GM12878 (cell line): ENCODE results near the gene PRM1. TPM values are rescaled to one million over a fixed set of nuclear protein-coding genes. Genes with fewer than 3 reads are reported as not detected.

Experiments used
- ATAC-seq: fragments of 200-7000 bp; cut with Tn5 transposase; 3 replicates; pipeline ENCODE4 v1.9.1; 2020; ENCODE audit warnings: mild to moderate bottlenecking, moderate library complexity
- BruUV-seq: library from RNA; stranded (reverse); fragments of 400-500 nt; replicated peaks from 2 replicates; lab custom pipeline; 2021; lab: Mats Ljungman, UMichigan
- CTCF ChIA-PET: fragments of 300-600 bp; sonication (Branson Sonifier 250); formaldehyde crosslinking; extraction: SDS; loops from one replicate; lab custom pipeline; 2021; ENCODE audit warnings: inconsistent platforms; lab: Yijun Ruan, JAX
- POLR2A ChIA-PET: fragments of 350-600 bp; formaldehyde crosslinking; extraction: SDS; loops from one replicate; lab custom pipeline; 2021; ENCODE audit warnings: inconsistent platforms; lab: Charles Lee
- RAD21 ChIA-PET: fragments of 300-600 bp; sonication (Branson Sonifier 250); formaldehyde crosslinking; loops from one replicate; lab custom pipeline; 2023; ENCODE audit warnings: antibody characterized with exemption; ENCODE audit not compliant: unreplicated experiment; lab: Charles Lee
- SMC1A ChIA-PET: fragments of 300-600 bp; sonication (Branson Sonifier 250); formaldehyde crosslinking; loops from one replicate; lab custom pipeline; 2023; ENCODE audit not compliant: unreplicated experiment, uncharacterized antibody; lab: Charles Lee
- DNase-seq: peaks from one replicate; pipeline ENCODE4 v3.0.0-alpha.2; 2011; ENCODE audit warnings: low read depth, low spot score
- FAIRE-seq: peaks from 3 replicates; lab custom pipeline; 2011; peaks lifted over from hg19 to GRCh38; lab: Jason Lieb, UNC
- H2AFZ ChIP-seq: 2 replicates; pipeline ENCODE4 v1.6.0; 2011; ENCODE audit warnings: low read depth, low read length, control low read depth; ENCODE audit not compliant: control insufficient read depth
- H3K27ac ChIP-seq: 2 replicates; pipeline ENCODE4 v1.5.1; 2011; ENCODE audit warnings: control low read depth; ENCODE audit not compliant: control insufficient read depth, insufficient read depth
- H3K27me3 ChIP-seq, 2 experiments: replicated peaks in 1 of 2; 2 replicates each; pipeline versions ENCODE4 v1.6.0 to v1.6.1; 2011; ENCODE audit warnings: low read length in 1 of 2; ENCODE audit not compliant: control insufficient read depth in 2 of 2, insufficient read depth in 2 of 2
- H3K36me3 ChIP-seq, 2 experiments: 2 replicates each; pipeline ENCODE4 v1.5.1; 2011; ENCODE audit warnings: low read length in 1 of 2; ENCODE audit not compliant: control insufficient read depth in 2 of 2, insufficient read depth in 2 of 2
- H3K4me1 ChIP-seq: 2 replicates; pipeline ENCODE4 v1.6.1; 2011; ENCODE audit warnings: mild to moderate bottlenecking, low read length, moderate library complexity, mixed read lengths; ENCODE audit not compliant: control insufficient read depth, insufficient read depth
- H3K4me2 ChIP-seq: 2 replicates; pipeline ENCODE4 v1.6.0; 2011; ENCODE audit warnings: control low read depth; ENCODE audit not compliant: control insufficient read depth, insufficient read depth
- H3K4me3 ChIP-seq: fragments of 200-600 bp; sonication (generic); 2 replicates; pipeline ENCODE4 v1.5.1; 2016
- H3K79me2 ChIP-seq: 2 replicates; pipeline ENCODE4 v1.6.0; 2011; ENCODE audit warnings: low read length; ENCODE audit not compliant: control insufficient read depth, insufficient read depth
- H3K9ac ChIP-seq: 2 replicates; pipeline ENCODE4 v1.8.0; 2011; ENCODE audit warnings: low read length, control low read depth, mixed read lengths; ENCODE audit not compliant: control insufficient read depth, insufficient read depth
- H3K9me3 ChIP-seq: replicated peaks from 3 replicates; pipeline ENCODE4 v1.5.1; 2011; ENCODE audit warnings: mild to moderate bottlenecking, low read length; ENCODE audit not compliant: control insufficient read depth, insufficient read depth
- H4K20me1 ChIP-seq: 2 replicates; pipeline ENCODE4 v1.6.0; 2011; ENCODE audit not compliant: control insufficient read depth, insufficient read depth
- BHLHE40 ChIP-seq, 2 experiments: fragments of 450-650 bp in 1 of 2; IDR thresholded peaks; 2 replicates each; pipeline ENCODE4 v1.6.1; 2011 to 2017; ENCODE audit warnings: low read depth in 2 of 2, borderline replicate concordance in 1 of 2, improper control_type of control experiment in 1 of 2, low read length in 1 of 2, mild to moderate bottlenecking in 1 of 2
- DPF2 ChIP-seq: fragments of 450-650 bp; IDR thresholded peaks from 2 replicates; pipeline ENCODE4 v1.6.1; 2017; ENCODE audit warnings: mild to moderate bottlenecking
- ETV6 ChIP-seq, 2 experiments: fragments of 450-650 bp in 1 of 2; IDR thresholded peaks in 1 of 2; conservative IDR thresholded peaks in 1 of 2; 2 replicates each; pipeline ENCODE4 v1.6.1; 2014; ENCODE audit warnings: antibody characterized with exemption in 1 of 2, borderline replicate concordance in 1 of 2, low read depth in 1 of 2, mild to moderate bottlenecking in 1 of 2, moderate library complexity in 1 of 2
- GATAD2B ChIP-seq: fragments of 450-650 bp; conservative IDR thresholded peaks from 2 replicates; pipeline ENCODE4 v1.6.1; 2017; ENCODE audit warnings: low read depth, mild to moderate bottlenecking, moderate library complexity
- HCFC1 ChIP-seq: fragments of 150-350 bp; IDR thresholded peaks from 2 replicates; pipeline ENCODE4 v1.6.1; 2014; ENCODE audit warnings: low read length
- IKZF1 ChIP-seq: fragments of 450-650 bp; conservative IDR thresholded peaks from 2 replicates; pipeline ENCODE4 v1.6.1; 2017; ENCODE audit warnings: antibody characterized with exemption, mild to moderate bottlenecking
- MEF2A ChIP-seq: IDR thresholded peaks from 2 replicates; pipeline ENCODE4 v1.6.1; 2011; ENCODE audit warnings: low read depth, mild to moderate bottlenecking, low read length, moderate library complexity; ENCODE audit not compliant: insufficient read depth
- PKNOX1 ChIP-seq: fragments of 450-650 bp; IDR thresholded peaks from 2 replicates; pipeline ENCODE4 v1.6.1; 2016; ENCODE audit warnings: mild to moderate bottlenecking
- RAD51 ChIP-seq: fragments of 450-650 bp; IDR thresholded peaks from 2 replicates; pipeline ENCODE4 v1.6.1; 2016; ENCODE audit warnings: moderate library complexity, mild to moderate bottlenecking, inconsistent platforms
- RBBP5 ChIP-seq: fragments of 200-600 bp; sonication (generic); conservative IDR thresholded peaks from 2 replicates; pipeline ENCODE4 v1.6.1; 2016
- RUNX3 ChIP-seq: IDR thresholded peaks from 2 replicates; pipeline ENCODE4 v1.6.1; 2012; ENCODE audit warnings: low read length, inconsistent platforms
- SIN3A ChIP-seq: IDR thresholded peaks from 2 replicates; pipeline ENCODE4 v1.6.1; 2012; ENCODE audit warnings: low read depth, low read length, improper control_type of control experiment
- SRF ChIP-seq, 2 experiments: IDR thresholded peaks; 2 replicates each; pipeline ENCODE4 v1.6.1; 2011; ENCODE audit warnings: low read depth in 2 of 2, low read length in 2 of 2, mild to moderate bottlenecking in 1 of 2, moderate library complexity in 1 of 2
- SUPT20H ChIP-seq: IDR thresholded peaks from 2 replicates; pipeline ENCODE4 v1.6.1; 2011; ENCODE audit warnings: low read depth, mild to moderate bottlenecking, low read length, moderate library complexity, borderline replicate concordance; ENCODE audit not compliant: control insufficient read depth
- TAF1 ChIP-seq: IDR thresholded peaks from 2 replicates; pipeline ENCODE4 v1.6.1; 2011; ENCODE audit warnings: mild to moderate bottlenecking, low read depth, low read length, borderline replicate concordance
- YBX1 ChIP-seq: fragments of 450-650 bp; IDR thresholded peaks from 2 replicates; pipeline ENCODE4 v1.6.1; 2016; ENCODE audit warnings: antibody characterized with exemption
- ZBTB33 ChIP-seq: fragments of 450-650 bp; IDR thresholded peaks from 2 replicates; pipeline ENCODE4 v1.6.1; 2017; ENCODE audit warnings: mild to moderate bottlenecking
- WGBS: methylation state at CpG from one replicate; pipeline ENCODE4 v1.1.6; 2016; ENCODE audit warnings: low lambda C conversion rate; ENCODE audit not compliant: insufficient replicate concordance, insufficient coverage; ENCODE audit errors: missing lambda C conversion rate; 5-methylcytosine and 5-hydroxymethylcytosine counted together
- in situ Hi-C: fragments of 300-500 bp; cut with MboI; formaldehyde crosslinking; loops from 9 replicates; pipeline ENCODE4 v1.14.3; 2018; ENCODE audit warnings: mixed read lengths
- intact Hi-C: fragments of 100-400 bp; cut with micrococcal nuclease; formaldehyde crosslinking; loops from one replicate; pipeline ENCODE4 v1.14.2; 2022; ENCODE audit not compliant: unreplicated experiment
- polyA plus RNA-seq, 11 experiments: library from polyadenylated mRNA; depleted of rRNA in 4 of 11; unstranded in 6 of 11; stranded (reverse) in 5 of 11; fragments of >200 nt; fragmentation: Nextera tagmentation in 4 of 11; fragmentation: Illumina TruSeq in 1 of 11; extraction: Ambion mirVana in 4 of 11; extraction: Trizol in 1 of 11; gene quantifications; 1 replicate in 1 of 11; 2 replicates in 10 of 11; pipeline versions ENCODE4 v1.2.1 to v1.2.3, GENCODE V29; 2011 to 2016; ENCODE audit warnings: inconsistent platforms in 2 of 11, missing spikeins in 2 of 11, low read depth in 1 of 11
- total RNA-seq, 4 experiments: library from RNA; depleted of rRNA in 3 of 4; stranded (reverse); fragments of >200 nt in 3 of 4; fragmentation: Illumina TruSeq in 1 of 4; extraction: Trizol in 1 of 4; gene quantifications; 2 replicates each; pipeline versions ENCODE4 v1.2.1 to v1.2.3, GENCODE V29; 2013 to 2021
- TF ChIP-seq, protein P1 (sequence below): IDR thresholded peaks from 2 replicates; pipeline ENCODE4 v1.6.1; 2011; ENCODE audit warnings: borderline replicate concordance, low read depth, mild to moderate bottlenecking, moderate library complexity, mixed read lengths, low read length; ENCODE audit not compliant: insufficient read depth; ENCODE audit errors: extremely low read length

The PRM1 gene
- total and polyA plus RNA-seq, 10 of the 15 experiments (the other 5 are each of a cell fraction or from before 2014, with no cell fraction given) = 0.20 TPM; not detected in 9

DNA sequence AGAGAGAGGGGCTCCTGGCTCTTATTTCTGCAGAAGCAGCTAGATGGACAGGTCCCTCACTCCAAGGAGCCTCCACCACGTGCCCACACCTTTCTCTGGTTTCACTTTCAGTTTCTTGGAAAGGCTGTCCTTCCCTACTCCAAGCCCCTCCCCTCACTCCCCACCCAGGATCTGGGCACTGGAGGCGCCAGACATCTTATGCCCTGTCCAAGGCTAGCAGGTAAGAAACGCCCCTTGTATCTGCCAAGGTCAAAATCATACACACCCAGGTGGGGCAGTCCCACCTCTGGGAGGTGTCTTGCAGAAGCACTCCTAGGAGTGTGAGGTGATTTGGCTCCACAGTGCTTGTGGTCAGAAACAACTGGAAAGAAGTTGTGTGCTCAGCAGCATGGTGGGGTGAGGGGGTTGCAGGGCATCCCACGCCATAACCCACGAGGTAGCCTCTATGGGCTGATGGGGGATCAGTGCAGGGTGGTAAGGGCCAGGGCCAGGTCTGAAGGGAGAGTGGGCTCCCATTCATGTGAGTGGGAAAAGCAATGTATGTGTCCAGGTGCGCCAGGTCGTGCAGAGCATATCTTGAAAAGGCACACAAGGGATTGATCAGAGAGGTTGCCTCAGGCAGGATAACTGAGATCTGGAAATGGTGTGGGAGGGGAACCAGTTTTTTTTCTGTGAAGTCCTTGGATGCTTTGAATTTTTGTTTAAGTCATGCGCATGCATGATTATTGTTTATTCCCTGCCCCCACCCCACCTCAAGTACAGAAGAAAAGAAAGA is 31.8 kb upstream of the PRM1 start:
- no peak for FAIRE-seq
- CTCF ChIA-PET = interaction anchor here (2.2 to 6.9 kb wide), 6 partner anchors 15 to 349 kb away, joined by 7 to 70 read pairs (median 36); partner anchors contain the start of gene SOCS1
- TF ChIP-seq, protein P1, sequence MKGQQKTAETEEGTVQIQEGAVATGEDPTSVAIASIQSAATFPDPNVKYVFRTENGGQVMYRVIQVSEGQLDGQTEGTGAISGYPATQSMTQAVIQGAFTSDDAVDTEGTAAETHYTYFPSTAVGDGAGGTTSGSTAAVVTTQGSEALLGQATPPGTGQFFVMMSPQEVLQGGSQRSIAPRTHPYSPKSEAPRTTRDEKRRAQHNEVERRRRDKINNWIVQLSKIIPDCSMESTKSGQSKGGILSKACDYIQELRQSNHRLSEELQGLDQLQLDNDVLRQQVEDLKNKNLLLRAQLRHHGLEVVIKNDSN = peak; percentile 30
- TF ChIP-seq RUNX3 (peak; percentile 38; the same call in 1 of the 2 replicates), PKNOX1 (peak; percentile 40; the same call in 1 of the 2 replicates), ZBTB33 (no peak), RBBP5 (no peak), IKZF1 (peak; percentile 23), TAF1 (no peak), BHLHE40 (IDR thresholded peaks at IDR 0.05; ENCODE audit: borderline replicate concordance in 1 of 2, low read depth in 2 of 2, low read length in 1 of 2) (peak in 1 of 2 experiments; percentile 68; a peak in 2 of 4 replicates), YBX1 (no peak), MEF2A (no peak), GATAD2B (no peak), ETV6 (conservative IDR thresholded peaks at IDR 0.05 in 1 of 2, IDR thresholded peaks at IDR 0.05 in 1 of 2; ENCODE audit: borderline replicate concordance in 1 of 2, low read depth in 1 of 2) (no peak), SRF (IDR thresholded peaks at IDR 0.05; ENCODE audit: low read depth in 2 of 2, low read length in 2 of 2) (no peak), SIN3A (no peak), HCFC1 (no peak), RAD51 (peak; percentile 47; the same call in 1 of the 2 replicates), SUPT20H (no peak), DPF2 (0 out of 2 replicates have a peak, but pooled peaks have one; percentile 24)

More for the DNA sequence above, 31.8 kb upstream of the PRM1 start:
- DNase-seq = no peak
- Histone ChIP-seq H3K36me3 (no peaks in the 10 kb centered on the region), H3K79me2 (no peaks in the 10 kb centered on the region), H2AFZ (no peak overlapping the region), H3K9me3 (no peaks in the 10 kb centered on the region; the same call in 1 of the 3 replicates), H3K4me3 (no peak overlapping the region), H3K27ac (no peak overlapping the region; the same call in 1 of the 2 replicates), H3K9ac (no peak overlapping the region; the same call in 1 of the 2 replicates), H4K20me1 (no peaks in the 10 kb centered on the region), H3K4me2 (peak overlapping the region; percentile 79), H3K27me3 (no peaks in the 10 kb centered on the region; a peak in 1 of 4 replicates), H3K4me1 (peaks cover 57% of the 10 kb centered on the region)
- WGBS = 63% methylated on average over 7 of the region's 8 CpGs
- BruUV-seq = no TSS peak
- SMC1A ChIA-PET = interaction anchor here (0.7 to 7.4 kb wide), 15 partner anchors 11 to 329 kb away, joined by 3 to 194 read pairs (median 6); partner anchors contain the start of gene SOCS1
- intact Hi-C loops (loop anchor here (5.0 kb wide), 1 partner anchor 106 kb away; no protein-coding TSS in a partner anchor), in situ Hi-C loops (no loop called here)
- RAD21 ChIA-PET = interaction anchor here (0.6 to 8.5 kb wide), 9 partner anchors 14 to 349 kb away, joined by 3 to 206 read pairs (median 15); partner anchors contain the start of gene SOCS1
- POLR2A ChIA-PET = interaction anchor here (0.6 to 5.4 kb wide), 14 partner anchors 11 to 66 kb away, joined by 3 to 85 read pairs (median 4); partner anchors contain the start of gene SOCS1
- no peak for ATAC-seq
